LNCaP clone FGC (cell line): ENCODE measurements around the gene GLO1.
A peak's percentile ranks its signal among the peaks of the same experiment; 100 is the strongest.

Experiments used
- DNase-seq: peaks from one replicate; pipeline ENCODE4 v3.0.0-alpha.2; 2011; ENCODE audit warnings: low read depth
- H3K4me3 ChIP-seq: 2 replicates; pipeline ENCODE4 v1.5.1; 2011; ENCODE audit warnings: mild to moderate bottlenecking, low read depth, low read length, control low read depth
- CTCF ChIP-seq: IDR thresholded peaks from 2 replicates; pipeline ENCODE4 v1.5.1; 2012; ENCODE audit warnings: mild to moderate bottlenecking; ENCODE audit not compliant: control insufficient read depth, insufficient read depth; ENCODE audit errors: extremely low read depth

GLO1 gene

GRCh38 chr6:38720295-38720694 is 17.4 kb upstream of the GLO1 start:
- H3K4me3 ChIP-seq, result no peak overlapping the region
- no peak for DNase-seq
- TF ChIP-seq CTCF, result peak; percentile 31

GRCh38 chr6:38719358-38719757 is 16.4 kb upstream of the GLO1 start:
- no peak for DNase-seq
- no peak for TF ChIP-seq CTCF
- no peak overlapping the region for H3K4me3 ChIP-seq

GRCh38 chr6:38716825-38717224 is 13.9 kb upstream of the GLO1 start:
- no peak overlapping the region for H3K4me3 ChIP-seq
- TF ChIP-seq CTCF, result no peak
- no peak for DNase-seq

GRCh38 chr6:38715016-38715689 is 12.2 kb upstream of the GLO1 start, which contains the start of gene DNAH8:
Gene DNAH8 (plus strand): TSS chr6:38715311. CDS start chr6:38722810, 7,499 bp downstream.
- no peak for TF ChIP-seq CTCF
- DNase-seq, result no peak
- no peak within 1 kb of the TSS for H3K4me3 ChIP-seq

- no peak for DNase-seq
- no peak overlapping the region for H3K4me3 ChIP-seq
- no peak for TF ChIP-seq CTCF
Measured at GRCh38 chr6:38714239-38715015, 11.5 kb upstream of the GLO1 start.

GRCh38 chr6:38713812-38714211 is 10.9 kb upstream of the GLO1 start:
- no peak for TF ChIP-seq CTCF
- no peak for DNase-seq
- no peak overlapping the region for H3K4me3 ChIP-seq
